Lung (tissue), 16 donors: ENCODE results near the gene CEP83. TPM values are rescaled to one million over a fixed set of nuclear protein-coding genes. Genes with fewer than 3 reads are reported as not detected.
A peak's percentile ranks its signal among the peaks of the same experiment; 100 is the strongest.

Experiments
- ATAC-seq: fragments of 200-7000 bp; cut with Tn5 transposase; one replicate; pipeline ENCODE4 v1.9.1; 2020; ENCODE audit warnings: moderate number of reproducible peaks; ENCODE audit not compliant: insufficient read depth, low FRiP score
- DNase-seq, 3 donors: peaks; one replicate each; pipeline ENCODE4 v3.0.0-alpha.2; 2013 to 2017
- H3K27ac ChIP-seq, 2 donors: one replicate each; pipeline ENCODE4 v1.5.1; 2013; ENCODE audit warnings: mild to moderate bottlenecking in 2 of 2, moderate library complexity in 2 of 2, control low read depth in 1 of 2, inconsistent platforms in 1 of 2, low read depth in 1 of 2, low read length in 1 of 2
- H3K27me3 ChIP-seq, 3 donors: one replicate each; pipeline ENCODE4 v1.5.1; 2013; ENCODE audit warnings: low read length in 2 of 3; ENCODE audit not compliant: control insufficient read depth in 3 of 3, insufficient read depth in 3 of 3
- H3K36me3 ChIP-seq, 4 donors: one replicate each; pipeline ENCODE4 v1.5.1; 2013; ENCODE audit warnings: low read length in 4 of 4, mild to moderate bottlenecking in 1 of 4, moderate library complexity in 1 of 4; ENCODE audit not compliant: control insufficient read depth in 4 of 4, insufficient read depth in 4 of 4
- H3K4me1 ChIP-seq, 5 donors: one replicate each; pipeline ENCODE4 v1.5.1; 2013; ENCODE audit warnings: low read length in 5 of 5, mild to moderate bottlenecking in 2 of 5, moderate library complexity in 1 of 5; ENCODE audit not compliant: control insufficient read depth in 5 of 5, insufficient read depth in 5 of 5
- H3K4me3 ChIP-seq: one replicate; pipeline ENCODE4 v1.5.1; 2013; ENCODE audit warnings: mild to moderate bottlenecking, control low read depth, moderate library complexity
- H3K9ac ChIP-seq, 2 donors: one replicate each; pipeline ENCODE4 v1.5.1; 2013; ENCODE audit warnings: low read length in 2 of 2, control low read depth in 1 of 2; ENCODE audit not compliant: insufficient read depth in 1 of 2
- H3K9me3 ChIP-seq, 4 donors: one replicate each; pipeline ENCODE4 v1.5.1; 2013; ENCODE audit warnings: low read length in 3 of 4, mild to moderate bottlenecking in 1 of 4, moderate library complexity in 1 of 4; ENCODE audit not compliant: control insufficient read depth in 4 of 4, insufficient read depth in 3 of 4
- CTCF ChIP-seq: IDR thresholded peaks from 2 replicates; pipeline ENCODE4 v1.5.1; 2012; ENCODE audit warnings: mild to moderate bottlenecking; ENCODE audit errors: control extremely low read depth, extremely low read depth
- WGBS, 2 donors: extraction: QIAGEN DNeasy Blood & Tissue Kit; methylation state at CpG; one replicate each; pipeline ENCODE4 v1.1.7; 2013; 5-methylcytosine and 5-hydroxymethylcytosine counted together
- long read RNA-seq, 5 donors: transcript quantifications; one replicate each; lab custom pipeline, GENCODE V29; 2026
- polyA plus RNA-seq, 2 donors: library from polyadenylated mRNA; stranded (reverse); fragments of 200-250 nt; gene quantifications; one replicate each; pipeline ENCODE4 v1.2.1, GENCODE V29; 2013
- total RNA-seq, 2 donors: library from RNA; depleted of rRNA in 1 of 2; stranded (reverse); fragments of >200 nt in 1 of 2; gene quantifications; one replicate each; pipeline ENCODE4 v1.2.1, GENCODE V29; 2014 to 2021
- donor health status: control.
- donor health status: control.
- donor health status: Bipolar disorder and iron deficiency.
- donor health status: healthy.
- donor health status: DM: yes; HTN: yes; CAD: no.

The CEP83 gene
- total RNA-seq (10 to 100 TPM; 25.2 to 43.6 TPM), polyA plus RNA-seq (10 to 100 TPM in 1 of 2 donors, 1 to 10 TPM in 1; 5.2 to 15.0 TPM)
- long read RNA-seq, donor 1, partial matches to known transcripts = 0 of 1 reads
- long read RNA-seq, donor 1, other reads (novel, unspliced or antisense) = 0 of 1 reads
- long read RNA-seq, donor 2 = 0 reads
- long read RNA-seq, donor 3 = 0 reads
- long read RNA-seq, donor 4, partial matches to known transcripts = 0 of 1 reads
- long read RNA-seq, donor 4, other reads (novel, unspliced or antisense) = 0 of 1 reads
- long read RNA-seq, donor 5, partial matches to known transcripts = 0 of 3 reads
- long read RNA-seq, donor 5, other reads (novel, unspliced or antisense) = 0 of 3 reads

DNA sequence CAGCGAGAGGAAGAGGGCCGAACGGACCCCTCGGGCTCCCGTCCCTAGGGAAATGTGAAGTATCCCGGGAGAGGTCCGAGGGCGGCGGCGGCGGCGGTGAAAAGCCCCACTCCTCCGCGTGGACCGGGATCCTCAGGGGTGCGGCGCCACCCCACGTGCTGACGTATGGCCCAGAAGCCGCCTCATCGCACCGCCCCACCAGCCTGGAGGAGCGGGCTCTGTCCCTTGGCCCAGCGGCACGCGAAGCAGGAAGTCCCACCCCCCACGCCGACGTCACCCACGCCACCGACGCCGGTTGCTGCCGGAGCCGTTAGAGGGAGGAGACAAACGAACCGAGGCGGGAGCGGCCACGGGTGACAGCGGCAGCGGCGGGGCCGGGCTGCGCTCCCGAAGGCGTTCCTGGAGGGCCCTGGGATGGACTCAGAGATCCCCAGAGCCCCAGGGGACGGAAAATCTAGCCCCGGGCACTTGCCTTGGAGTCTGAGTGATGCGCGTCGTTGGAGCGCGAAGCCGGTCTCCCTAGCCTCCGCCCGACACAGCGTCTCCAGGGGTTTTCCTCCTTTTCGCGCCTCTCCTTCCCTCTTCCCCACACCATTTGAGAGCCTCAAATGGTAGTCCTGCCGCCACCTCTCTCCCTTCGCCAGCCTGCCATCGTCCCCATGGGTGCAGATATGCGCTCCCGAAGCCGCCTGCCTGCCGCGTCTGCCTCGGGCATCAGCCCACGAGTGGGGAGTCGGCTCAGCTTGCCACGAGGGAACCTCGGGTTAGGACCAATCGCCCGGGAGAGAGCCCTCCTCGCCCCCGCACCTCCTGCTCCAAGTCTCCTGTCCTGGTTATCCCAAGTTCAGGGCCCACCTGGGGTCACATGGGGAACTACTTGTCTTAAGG lies at the start of gene CEP83:
CEP83 (minus strand) TSS at position 140 of the 888 bp plus-strand sequence. CDS start 47,377 bp downstream, outside the sequence.
- peak; percentile 99 for ATAC-seq
- Histone ChIP-seq H3K27ac (peak within 1 kb of the TSS; percentile 92 to 96), H3K4me1 (peaks cover 0 to 15% (median 1%) of the 10 kb centered on the region in 5 donors), H3K9ac (peak within 1 kb of the TSS; percentile 88 to 97), H3K36me3 (no peaks in the 10 kb centered on the region), H3K27me3 (peaks cover 0 to 3% (median 0%) of the 10 kb centered on the region in 3 donors), H3K9me3 (no peaks in the 10 kb centered on the region), H3K4me3 (peak within 1 kb of the TSS; percentile 63)
- TF ChIP-seq CTCF = no peak
- 0% methylated on average over 77 of the region's 77 CpGs for WGBS, 2 donors
- peak; percentile 97 to 98 (median 98) for DNase-seq

GRCh38 chr12:94509317-94509716 lies 49.6 kb upstream of the CEP83 start:
- no peak for TF ChIP-seq CTCF
- Histone ChIP-seq H3K4me1 (peaks cover 0 to 3% (median 0%) of the 10 kb centered on the region in 5 donors), H3K27me3 (no peaks in the 10 kb centered on the region), H3K36me3 (no peaks in the 10 kb centered on the region), H3K4me3 (no peak overlapping the region), H3K27ac (no peak overlapping the region), H3K9ac (no peak overlapping the region), H3K9me3 (peaks cover 0 to 2% (median 0%) of the 10 kb centered on the region in 4 donors)
- ATAC-seq (no peak), DNase-seq (no peak)
- 86 to 89% methylated on average over 3 of the region's 3 CpGs for WGBS, 2 donors

- H3K4me1 ChIP-seq = peaks cover 0 to 3% (median 0%) of the 10 kb centered on the region in 5 donors
- H3K27me3 ChIP-seq = no peaks in the 10 kb centered on the region
- ATAC-seq (no peak), DNase-seq (no peak)
- no peak for TF ChIP-seq CTCF
- H3K9me3 ChIP-seq = peaks cover 0 to 2% (median 0%) of the 10 kb centered on the region in 4 donors
- no peak overlapping the region for H3K9ac ChIP-seq
- no peaks in the 10 kb centered on the region for H3K36me3 ChIP-seq
- no peak overlapping the region for H3K4me3 ChIP-seq
- 95 to 96% methylated on average over 3 of the region's 3 CpGs for WGBS, 2 donors
- no peak overlapping the region for H3K27ac ChIP-seq
Measured at GRCh38 chr12:94507455-94507854, 47.8 kb upstream of the CEP83 start.
